GM12878 (cell line): Measurements from ENCODE around the gene RNF166. TPM values are rescaled to one million over a fixed set of nuclear protein-coding genes. Genes with fewer than 3 reads are reported as not detected.

Experiments
- BCL11A ChIP-seq: IDR thresholded peaks from 2 replicates; pipeline ENCODE4 v1.6.1; 2011; ENCODE audit warnings: low read depth, low read length
- BRCA1 ChIP-seq: IDR thresholded peaks from 2 replicates; pipeline ENCODE4 v1.6.1; 2011; ENCODE audit warnings: low read depth, low read length, improper control_type of control experiment
- CHD4 ChIP-seq: fragments of 200-600 bp; sonication (generic); IDR thresholded peaks from 2 replicates; pipeline ENCODE4 v1.6.1; 2016; ENCODE audit warnings: mild to moderate bottlenecking
- E2F8 ChIP-seq: fragments of 450-650 bp; IDR thresholded peaks from 2 replicates; pipeline ENCODE4 v1.6.1; 2018; ENCODE audit warnings: mild to moderate bottlenecking, low read depth, moderate library complexity; ENCODE audit not compliant: partially characterized antibody
- EZH2 ChIP-seq: IDR thresholded peaks from 2 replicates; pipeline ENCODE4 v1.6.1; 2012; ENCODE audit warnings: low read depth, mild to moderate bottlenecking, control low read depth, inconsistent platforms, low read length, borderline replicate concordance; ENCODE audit not compliant: control insufficient read depth
- FOXM1 ChIP-seq: IDR thresholded peaks from 2 replicates; pipeline ENCODE4 v1.6.1; 2012; ENCODE audit warnings: low read depth, mild to moderate bottlenecking, inconsistent platforms, low read length, moderate library complexity
- HCFC1 ChIP-seq: fragments of 150-350 bp; IDR thresholded peaks from 2 replicates; pipeline ENCODE4 v1.6.1; 2014; ENCODE audit warnings: low read length
- HDGF ChIP-seq: fragments of 450-650 bp; IDR thresholded peaks from 2 replicates; pipeline ENCODE4 v1.6.1; 2016; ENCODE audit warnings: antibody characterized with exemption
- KDM1A ChIP-seq: fragments of 200-600 bp; sonication (generic); IDR thresholded peaks from 2 replicates; pipeline ENCODE4 v1.6.1; 2016; ENCODE audit warnings: borderline replicate concordance
- MTA2 ChIP-seq: fragments of 450-650 bp; IDR thresholded peaks from 2 replicates; pipeline ENCODE4 v1.6.1; 2016; ENCODE audit warnings: low read depth, mild to moderate bottlenecking, moderate library complexity
- MTA3 ChIP-seq: IDR thresholded peaks from 2 replicates; pipeline ENCODE4 v1.6.1; 2012; ENCODE audit warnings: low read length, inconsistent platforms, borderline replicate concordance
- NR2C1 ChIP-seq: fragments of 450-650 bp; IDR thresholded peaks from 2 replicates; pipeline ENCODE4 v1.6.1; 2017; ENCODE audit warnings: antibody characterized with exemption, mild to moderate bottlenecking, moderate library complexity
- NRF1 ChIP-seq: conservative IDR thresholded peaks from 2 replicates; pipeline ENCODE4 v1.6.1; 2011; ENCODE audit warnings: mild to moderate bottlenecking, low read depth, low read length, improper control_type of control experiment
- POLR2A ChIP-seq: IDR thresholded peaks from 2 replicates; pipeline ENCODE4 v1.6.1; 2011; ENCODE audit warnings: low read depth, mild to moderate bottlenecking, low read length
- POU2F2 ChIP-seq: IDR thresholded peaks from 3 replicates; pipeline ENCODE4 v1.6.1; 2011; ENCODE audit warnings: low read depth, mild to moderate bottlenecking, low read length, borderline replicate concordance
- RAD21 ChIP-seq: IDR thresholded peaks from 2 replicates; pipeline ENCODE4 v1.6.1; 2011; ENCODE audit warnings: mild to moderate bottlenecking, low read depth, low read length, moderate library complexity; ENCODE audit not compliant: insufficient read depth
- RB1 ChIP-seq: fragments of 450-650 bp; formaldehyde crosslinking; IDR thresholded peaks from 2 replicates; pipeline ENCODE4 v1.6.1; 2017; ENCODE audit warnings: mild to moderate bottlenecking, borderline replicate concordance
- SIN3A ChIP-seq: IDR thresholded peaks from 2 replicates; pipeline ENCODE4 v1.6.1; 2012; ENCODE audit warnings: low read depth, low read length, improper control_type of control experiment
- SMC3 ChIP-seq: IDR thresholded peaks from 2 replicates; pipeline ENCODE4 v1.6.1; 2011; ENCODE audit warnings: low read length, improper control_type of control experiment, borderline replicate concordance
- SPI1 ChIP-seq: IDR thresholded peaks from 2 replicates; pipeline ENCODE4 v1.6.1; 2011; ENCODE audit warnings: low read depth, mild to moderate bottlenecking, low read length, moderate library complexity, borderline replicate concordance; ENCODE audit not compliant: insufficient read depth
- SREBF2 ChIP-seq: IDR thresholded peaks from 2 replicates; pipeline ENCODE4 v1.6.1; 2012; ENCODE audit warnings: mild to moderate bottlenecking, low read length
- SRF ChIP-seq, 2 experiments: IDR thresholded peaks; 2 replicates each; pipeline ENCODE4 v1.6.1; 2011; ENCODE audit warnings: low read depth in 2 of 2, low read length in 2 of 2, mild to moderate bottlenecking in 1 of 2, moderate library complexity in 1 of 2
- TAF1 ChIP-seq: IDR thresholded peaks from 2 replicates; pipeline ENCODE4 v1.6.1; 2011; ENCODE audit warnings: mild to moderate bottlenecking, low read depth, low read length, borderline replicate concordance
- TARDBP ChIP-seq: IDR thresholded peaks from 2 replicates; pipeline ENCODE4 v1.6.1; 2016; ENCODE audit warnings: borderline replicate concordance
- TCF7 ChIP-seq: IDR thresholded peaks from 2 replicates; pipeline ENCODE4 v1.6.1; 2014; ENCODE audit warnings: antibody characterized with exemption, borderline replicate concordance
- YBX1 ChIP-seq: fragments of 450-650 bp; IDR thresholded peaks from 2 replicates; pipeline ENCODE4 v1.6.1; 2016; ENCODE audit warnings: antibody characterized with exemption
- ZBTB33 ChIP-seq: fragments of 450-650 bp; IDR thresholded peaks from 2 replicates; pipeline ENCODE4 v1.6.1; 2017; ENCODE audit warnings: mild to moderate bottlenecking
- ZNF24 ChIP-seq: fragments of 450-650 bp; IDR thresholded peaks from 2 replicates; pipeline ENCODE4 v1.6.1; 2017; ENCODE audit warnings: antibody characterized with exemption, mild to moderate bottlenecking
- ZNF274 ChIP-seq: IDR thresholded peaks from one replicate; pipeline ENCODE4 v1.8.0; 2011; ENCODE audit not compliant: insufficient read length, insufficient read depth
- ZSCAN29 ChIP-seq: fragments of 450-650 bp; IDR thresholded peaks from 2 replicates; pipeline ENCODE4 v1.6.1; 2017; ENCODE audit warnings: mild to moderate bottlenecking, moderate library complexity
- polyA plus RNA-seq, 11 experiments: library from polyadenylated mRNA; depleted of rRNA in 4 of 11; unstranded in 6 of 11; stranded (reverse) in 5 of 11; fragments of >200 nt; fragmentation: Nextera tagmentation in 4 of 11; fragmentation: Illumina TruSeq in 1 of 11; extraction: Ambion mirVana in 4 of 11; extraction: Trizol in 1 of 11; gene quantifications; 1 replicate in 1 of 11; 2 replicates in 10 of 11; pipeline versions ENCODE4 v1.2.1 to v1.2.3, GENCODE V29; 2011 to 2016; ENCODE audit warnings: inconsistent platforms in 2 of 11, missing spikeins in 2 of 11, low read depth in 1 of 11
- total RNA-seq, 4 experiments: library from RNA; depleted of rRNA in 3 of 4; stranded (reverse); fragments of >200 nt in 3 of 4; fragmentation: Illumina TruSeq in 1 of 4; extraction: Trizol in 1 of 4; gene quantifications; 2 replicates each; pipeline versions ENCODE4 v1.2.1 to v1.2.3, GENCODE V29; 2013 to 2021

Gene RNF166
- total and polyA plus RNA-seq, 10 of the 15 experiments (the other 5 are each of a cell fraction or from before 2014, with no cell fraction given): 0.48 to 32.8 (median 12.1) TPM

GRCh38 chr16:88651276-88651988 lies 54.8 kb downstream of the RNF166 start (continued):
- TF ChIP-seq ZNF24: no peak
- TF ChIP-seq NRF1: no peak
- 0 out of 2 replicates have a peak, but pooled peaks have one; percentile 37 for TF ChIP-seq ZBTB33
- TF ChIP-seq RAD21: no peak
- no peak for TF ChIP-seq SRF (IDR thresholded peaks at IDR 0.05; ENCODE audit: low read depth in 2 of 2, low read length in 2 of 2)
- TF ChIP-seq TCF7: no peak
- TF ChIP-seq SMC3: 0 out of 2 replicates have a peak, but pooled peaks have one; percentile 17
- TF ChIP-seq CHD4: no peak
- TF ChIP-seq EZH2: no peak
- TF ChIP-seq POU2F2: peak; percentile 48; the same call in 2 of the 3 replicates
- TF ChIP-seq KDM1A: no peak
- TF ChIP-seq E2F8: peak; percentile 64
- TF ChIP-seq RB1: peak; percentile 34; the same call in 1 of the 2 replicates
- no peak; the same call in 1 of the 2 replicates for TF ChIP-seq MTA3
- peak; percentile 19; the same call in 1 of the 2 replicates for TF ChIP-seq TARDBP
- peak; percentile 59 for TF ChIP-seq SPI1
- 0 out of 2 replicates have a peak, but pooled peaks have one; percentile 12 for TF ChIP-seq BCL11A
- peak; percentile 76 for TF ChIP-seq POLR2A
- peak; percentile 72 for TF ChIP-seq MTA2
- peak; percentile 22; the same call in 1 of the 2 replicates for TF ChIP-seq SIN3A
- peak; percentile 42; the same call in 1 of the 2 replicates for TF ChIP-seq NR2C1
- TF ChIP-seq ZSCAN29: no peak
- no peak for TF ChIP-seq SREBF2
- no peak for TF ChIP-seq BRCA1
- no peak for TF ChIP-seq TAF1
- TF ChIP-seq HCFC1: peak; percentile 28; the same call in 1 of the 2 replicates
- no peak for TF ChIP-seq YBX1
- TF ChIP-seq ZNF274: no peak
- TF ChIP-seq HDGF: peak; percentile 94
- TF ChIP-seq FOXM1: no peak
